Mucosa of descending colon (tissue), 3 donors: ENCODE results near the gene CKAP4. TPM values are rescaled to one million over a fixed set of nuclear protein-coding genes. Genes with fewer than 3 reads are reported as not detected.

Experiments used
- ATAC-seq: fragments of 200-7000 bp; cut with Tn5 transposase; one replicate; pipeline ENCODE4 v1.9.1; 2020; ENCODE audit warnings: mild to moderate bottlenecking, moderate library complexity
- DNase-seq, 3 donors: peaks; one replicate each; pipeline ENCODE4 v3.0.0-alpha.2; 2020
- H3K36me3 ChIP-seq: fragments of 200-600 bp; one replicate; pipeline ENCODE4 v1.8.0; 2021; ENCODE audit warnings: low read depth, mild to moderate bottlenecking
- H3K4me1 ChIP-seq: fragments of 200-600 bp; one replicate; pipeline ENCODE4 v1.8.0; 2021; ENCODE audit warnings: low read depth, mild to moderate bottlenecking
- H3K4me3 ChIP-seq: fragments of 200-600 bp; one replicate; pipeline ENCODE4 v1.8.0; 2021; ENCODE audit warnings: mild to moderate bottlenecking
- H3K9me3 ChIP-seq: fragments of 200-600 bp; one replicate; pipeline ENCODE4 v1.8.0; 2021; ENCODE audit warnings: mild to moderate bottlenecking
- CTCF ChIP-seq: fragments of 200-600 bp; IDR thresholded peaks from one replicate; pipeline ENCODE4 v1.8.0; 2022; ENCODE audit warnings: antibody characterized with exemption, mild to moderate bottlenecking
- intact Hi-C, 2 donors: fragments of 100-400 bp; cut with DNase I in 1 of 2; cut with micrococcal nuclease in 1 of 2; formaldehyde crosslinking; loops; one replicate each; pipeline versions ENCODE4 v1.11.0 to v1.11.1; 2022; cut with DNase I, micrococcal nuclease
- total RNA-seq, 3 donors: library from RNA; stranded (reverse); fragmentation: NEBNext Ultra II Directional in 2 of 3; extraction: Animal tissue kit (Norgen Biotek cat#: 25700) in 2 of 3; gene quantifications; one replicate each; pipeline versions ENCODE4 v1.2.1 to v1.2.4, GENCODE V29; 2021 to 2023
- donor health status: DM: no; HTN: no; CAD: no; lungs with moderate emphysema.
- donor health status: DM: no; HTN: no; CAD: no.
- donor health status: DM: no; HTN: yes; CAD: no.

CKAP4 gene
- total RNA-seq, 3 donors from 2014 or later = 40.6 to 103 (median 46.8) TPM

- Histone ChIP-seq H3K4me1 (no peaks in the 10 kb centered on the region), H3K9me3 (no peaks in the 10 kb centered on the region), H3K36me3 (no peaks in the 10 kb centered on the region), H3K4me3 (no peak overlapping the region)
- DNase-seq (peak; percentile 33 to 70 (median 41)), ATAC-seq (peak; percentile 87)
- TF ChIP-seq CTCF = no peak
- intact Hi-C loops = loop anchor here (2.0 to 10.0 kb wide), 2 partner anchors 47 to 55 kb away; no protein-coding TSS in a partner anchor
Observed at GRCh38 chr12:106227641-106228319, 20.0 kb downstream of the CKAP4 start.

- intact Hi-C loops = loop anchor here (2.0 to 10.0 kb wide), 2 partner anchors 48 to 56 kb away; no protein-coding TSS in a partner anchor
- Histone ChIP-seq H3K4me1 (no peaks in the 10 kb centered on the region), H3K9me3 (no peaks in the 10 kb centered on the region), H3K36me3 (no peaks in the 10 kb centered on the region), H3K4me3 (no peak overlapping the region)
- ATAC-seq = peak; percentile 75
- peak; percentile 52 for TF ChIP-seq CTCF
- DNase-seq = peak in 1 of 3 donors; percentile 49
Observed at GRCh38 chr12:106226884-106227640, 20.8 kb downstream of the CKAP4 start.

- intact Hi-C loops = loop anchor here (2.0 to 10.0 kb wide), 2 partner anchors 50 to 804 kb away; no protein-coding TSS in a partner anchor
- H3K36me3 ChIP-seq = no peaks in the 10 kb centered on the region
- TF ChIP-seq CTCF = no peak
Observed at GRCh38 chr12:106224355-106224706, 23.5 kb downstream of the CKAP4 start.

GRCh38 chr12:106223485-106224354 is 24.1 kb downstream of the CKAP4 start:
- H3K36me3 ChIP-seq = no peaks in the 10 kb centered on the region
- intact Hi-C loops = loop anchor here (2.0 to 10.0 kb wide), 2 partner anchors 51 to 803 kb away; no protein-coding TSS in a partner anchor
- peak; percentile 87 for ATAC-seq
- peak; percentile 66 to 75 (median 74) for DNase-seq
- no peaks in the 10 kb centered on the region for H3K9me3 ChIP-seq
- no peaks in the 10 kb centered on the region for H3K4me1 ChIP-seq
- peak; percentile 98 for TF ChIP-seq CTCF
- no peak overlapping the region for H3K4me3 ChIP-seq

More at GRCh38 chr12:106224355-106224706, 23.5 kb downstream of the CKAP4 start:
- no peaks in the 10 kb centered on the region for H3K4me1 ChIP-seq
- no peak overlapping the region for H3K4me3 ChIP-seq
- no peaks in the 10 kb centered on the region for H3K9me3 ChIP-seq
- ATAC-seq (no peak), DNase-seq (no peak)

GRCh38 chr12:106220536-106220935 is 27.3 kb downstream of the CKAP4 start:
- H3K36me3 ChIP-seq = no peaks in the 10 kb centered on the region
- TF ChIP-seq CTCF = no peak
- no peak overlapping the region for H3K4me3 ChIP-seq
- intact Hi-C loops = loop anchor here in 1 of 2 donors (10.0 kb wide), 1 partner anchor 54 kb away; no protein-coding TSS in a partner anchor
- DNase-seq = no peak
- H3K4me1 ChIP-seq = no peaks in the 10 kb centered on the region
- no peak for ATAC-seq
- peaks cover 7% of the 10 kb centered on the region for H3K9me3 ChIP-seq
